Activated CD8-positive, alpha-beta memory T cell treated with anti-CD3 and anti-CD28 coated beads, Interleukin-2, amount 50 U/mL, for 48 hours (primary cell): ENCODE data around the gene THSD8.
"Not testable (repeated sequence)": the region's sequence is repeated elsewhere in the genome, so short reads cannot be mapped to it uniquely, and the experiment has no call there.

ENCODE experiments used
- DNase-seq: peaks from one replicate; pipeline ENCODE4 v3.0.0-alpha.2; 2020

The THSD8 gene

GRCh38 chr19:12833418-12833737 lies 31.5 kb downstream of the THSD8 start:
- no peak for DNase-seq

GRCh38 chr19:12833738-12834565 lies 32.1 kb downstream of the THSD8 start:
- peak; percentile 70 for DNase-seq

GRCh38 chr19:12834566-12834943 lies 32.7 kb downstream of the THSD8 start, which contains the start of gene RTBDN:
Gene RTBDN, minus strand, starts transcription at chr19:12834579. Its CDS starts 4,600 bp downstream, at chr19:12829979.
- no peak for DNase-seq

- DNase-seq, result no peak
These were observed 33.3 kb downstream of the THSD8 start for GRCh38 chr19:12834976-12835757.

DNA sequence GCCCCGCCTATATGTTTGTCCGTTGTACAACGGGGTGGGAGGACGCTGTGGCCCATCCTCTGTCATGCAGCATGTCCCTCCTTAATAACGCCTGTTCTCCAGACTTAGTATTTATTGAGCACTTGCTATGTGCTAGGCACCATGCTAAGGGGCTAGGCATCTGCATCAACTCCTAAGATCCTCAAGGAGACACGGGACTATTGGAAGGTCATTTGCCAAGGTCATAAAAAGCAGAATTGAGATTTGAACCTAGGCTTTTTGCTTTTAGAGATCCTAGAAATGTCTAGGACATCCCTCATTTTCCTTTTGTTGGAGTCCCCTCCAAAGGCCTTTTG lies 34.6 kb downstream of the THSD8 start:
- DNase-seq, result no peak

- DNase-seq, result no peak
These were observed 35.4 kb downstream of the THSD8 start for GRCh38 chr19:12837225-12837624.

DNA sequence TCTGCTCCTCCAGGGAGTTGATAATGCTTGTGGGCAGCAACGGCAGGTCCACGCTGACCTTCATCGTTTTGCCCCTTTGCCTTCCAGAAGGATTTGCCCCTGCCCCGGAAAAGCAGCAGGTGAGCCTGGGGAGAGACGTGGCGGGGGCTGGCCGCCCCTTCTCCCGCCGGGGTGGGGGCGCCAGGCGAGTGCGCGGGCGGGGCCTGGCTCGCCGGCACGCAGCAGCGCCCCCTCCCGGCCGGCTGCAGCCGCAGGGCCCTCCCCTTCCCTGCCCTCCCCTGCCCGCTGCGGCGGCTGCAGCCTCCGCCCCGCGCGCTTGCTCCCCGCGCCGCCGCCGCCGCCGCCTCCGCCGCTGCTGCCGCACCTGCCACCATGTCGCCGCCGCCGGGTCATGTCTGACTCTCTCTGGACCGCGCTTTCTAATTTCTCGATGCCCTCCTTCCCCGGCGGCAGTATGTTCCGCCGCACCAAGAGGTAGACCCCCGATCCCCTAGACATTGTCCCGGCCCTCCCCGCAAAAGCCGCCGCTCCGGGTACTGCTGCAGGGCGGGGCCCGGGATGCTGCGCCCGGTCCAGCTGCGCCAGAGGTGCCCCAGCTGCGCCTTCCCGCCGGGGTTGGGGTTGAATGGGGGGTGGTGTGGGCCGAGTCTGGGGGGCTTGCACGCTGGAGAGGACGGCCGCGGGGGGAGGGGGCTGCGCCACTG lies 36.5 kb downstream of the THSD8 start, which contains the start of gene MAST1:
MAST1 (plus strand) TSS at position 334 of the 704 bp plus-strand sequence; CDS start at position 392, 58 bp downstream.
- DNase-seq, result peak; percentile 83

DNA sequence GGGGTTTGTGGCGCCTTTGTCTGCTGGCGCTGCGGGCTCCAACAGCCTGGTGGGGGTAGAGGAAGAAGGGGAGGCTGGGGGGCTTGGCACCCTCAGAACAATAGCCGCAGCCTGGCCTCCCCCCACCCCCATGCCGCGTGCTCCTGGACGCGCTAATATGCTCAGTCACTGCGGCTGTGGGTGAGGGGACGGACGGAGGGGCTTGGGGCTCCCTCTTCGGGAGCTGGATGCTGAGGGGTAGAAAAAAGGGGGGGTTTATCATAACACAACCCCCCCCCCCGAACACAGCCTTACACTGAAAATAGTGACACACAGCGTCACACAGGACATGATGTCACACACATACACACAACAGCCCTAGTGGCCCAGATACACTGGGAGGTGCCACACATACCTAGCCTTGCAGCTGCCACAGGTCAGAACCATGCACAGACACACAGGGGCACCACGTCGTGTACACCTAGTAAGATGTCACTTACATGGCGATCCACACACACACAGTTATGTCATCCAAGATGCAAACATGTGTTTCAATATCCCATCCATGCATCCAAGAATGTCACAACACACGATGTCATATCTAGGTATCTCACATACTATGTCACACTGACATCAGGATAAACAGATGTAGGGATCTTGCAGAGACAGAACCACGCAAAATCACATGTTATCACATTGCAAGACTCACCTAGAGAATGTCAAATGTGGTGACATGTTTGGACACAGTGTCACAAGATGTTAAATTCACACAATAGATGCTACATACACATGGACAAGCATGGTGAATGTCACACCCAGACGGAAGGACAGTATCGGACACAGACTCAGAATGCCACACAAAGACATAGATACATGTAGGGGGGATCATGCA lies 37.3 kb downstream of the THSD8 start:
- DNase-seq, result no peak

DNA sequence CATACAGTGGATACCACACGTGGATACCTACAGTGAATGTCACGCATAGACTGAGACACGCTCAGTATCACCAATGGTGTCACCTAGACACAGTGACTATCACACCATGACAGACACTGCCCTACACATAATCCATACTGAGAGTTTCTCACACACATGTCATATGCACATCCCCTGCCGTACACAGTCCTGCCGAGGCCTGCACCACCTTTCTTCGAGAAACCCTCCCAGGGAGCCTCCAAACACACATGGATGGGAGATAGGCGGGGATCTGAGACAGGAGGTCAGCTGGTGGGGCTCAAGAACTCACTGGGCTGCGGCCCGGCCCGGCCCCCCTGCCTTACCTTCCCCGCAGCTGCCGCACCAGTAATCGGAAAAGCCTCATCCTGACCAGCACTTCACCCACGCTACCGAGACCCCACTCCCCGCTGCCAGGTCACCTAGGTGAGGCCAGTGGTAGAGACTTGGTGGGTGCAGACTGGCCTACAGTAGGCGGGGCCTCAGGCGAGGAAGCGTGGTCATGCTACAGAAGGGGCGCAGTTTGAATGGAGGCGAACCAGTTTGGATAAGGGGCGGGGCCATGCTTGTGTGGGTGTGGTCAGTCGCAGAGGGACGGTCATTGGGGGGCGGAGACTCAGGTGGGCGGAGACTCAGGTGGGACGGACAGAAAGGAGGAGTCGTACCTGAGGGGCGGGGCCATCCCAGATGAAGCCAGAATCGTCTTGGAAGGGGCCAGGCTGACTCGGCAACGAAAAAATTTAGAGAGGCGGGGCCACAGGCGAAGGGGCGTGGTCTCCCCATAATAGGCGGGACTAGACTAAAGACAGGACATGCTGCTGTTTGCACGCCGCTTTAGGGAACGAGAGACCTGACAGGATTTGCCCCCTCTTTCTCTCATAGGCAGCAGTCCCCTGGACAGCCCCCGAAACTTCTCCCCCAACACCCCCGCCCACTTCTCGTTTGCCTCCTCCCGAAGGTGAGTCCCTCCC lies 38.5 kb downstream of the THSD8 start:
- DNase-seq, result peak; percentile 87

- DNase-seq, result peak; percentile 68
These were observed 39.2 kb downstream of the THSD8 start for GRCh38 chr19:12841094-12841493.

GRCh38 chr19:12842511-12842910 lies 40.6 kb downstream of the THSD8 start:
- no peak for DNase-seq

GRCh38 chr19:12843328-12843727 lies 41.5 kb downstream of the THSD8 start:
- no peak for DNase-seq

GRCh38 chr19:12843999-12844732 lies 42.3 kb downstream of the THSD8 start:
- DNase-seq, result no peak

DNA sequence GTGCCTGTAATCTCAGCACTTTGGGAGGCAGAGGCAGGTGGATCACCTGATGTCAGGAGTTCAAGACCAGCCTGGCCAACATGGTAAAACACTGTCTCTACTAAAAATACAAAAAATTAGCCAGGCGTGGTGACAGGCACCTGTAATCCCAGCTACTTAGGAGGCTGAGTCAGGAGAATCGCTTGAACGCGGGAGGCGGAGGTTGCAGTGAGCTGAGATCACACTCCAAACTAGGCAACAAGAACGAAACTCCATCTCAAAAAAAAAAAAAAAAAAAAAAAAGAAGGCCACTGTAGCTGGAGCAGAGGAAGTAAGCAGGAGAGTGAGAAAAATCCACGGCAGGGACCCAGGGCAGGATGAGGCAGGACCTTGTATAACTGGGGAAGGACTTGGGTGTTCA lies 44.7 kb downstream of the THSD8 start:
- DNase-seq, result not testable (repeated sequence)

DNA sequence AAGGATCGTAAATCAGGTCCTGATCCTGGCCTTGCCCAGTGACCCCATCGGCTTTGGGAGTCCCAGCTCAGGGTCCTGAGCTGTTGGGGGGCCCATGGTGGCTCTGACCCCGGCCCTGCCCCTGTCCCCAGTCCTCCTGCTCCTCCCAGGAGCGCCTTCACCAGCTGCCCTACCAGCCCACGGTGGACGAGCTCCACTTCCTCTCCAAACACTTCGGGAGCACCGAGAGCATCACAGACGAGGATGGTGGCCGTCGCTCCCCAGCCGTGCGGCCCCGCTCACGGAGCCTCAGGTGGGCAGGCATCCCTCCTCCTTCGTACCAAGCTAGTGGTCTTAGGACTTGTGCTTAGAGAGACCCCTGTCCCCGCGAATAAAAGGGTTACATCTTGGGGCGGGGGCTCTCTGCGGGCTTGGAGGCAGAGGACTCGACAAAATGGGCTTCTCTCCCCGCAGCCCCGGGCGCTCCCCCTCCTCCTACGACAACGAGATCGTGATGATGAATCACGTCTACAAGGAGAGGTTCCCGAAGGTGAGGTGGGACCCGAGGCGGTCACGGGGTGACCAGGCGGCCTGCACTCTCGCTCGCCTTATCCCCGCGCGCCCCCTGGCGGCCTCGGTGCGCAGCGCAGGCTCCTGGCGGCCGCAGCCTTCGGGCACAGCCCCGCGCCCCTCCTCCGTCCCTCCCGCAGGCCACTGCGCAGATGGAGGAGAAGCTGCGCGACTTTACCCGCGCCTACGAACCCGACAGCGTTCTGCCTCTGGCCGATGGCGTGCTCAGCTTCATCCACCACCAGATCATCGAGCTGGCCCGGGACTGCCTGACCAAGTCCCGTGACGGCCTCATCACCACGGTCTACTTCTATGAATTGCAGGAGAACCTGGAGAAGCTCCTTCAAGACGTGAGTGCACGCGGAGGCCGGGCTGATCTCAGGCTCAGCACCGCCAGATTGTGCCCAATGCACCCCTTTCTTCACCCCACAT lies 45.6 kb downstream of the THSD8 start:
- peak; percentile 99 for DNase-seq
